Suprapubic skin (tissue), 3 donors: ENCODE results near the gene PPP4C.

Experiments used
- EP300 ChIP-seq: sonication (generic); formaldehyde crosslinking; IDR thresholded peaks from one replicate; pipeline ENCODE4 v1.6.1; 2017; ENCODE audit warnings: antibody characterized with exemption
- POLR2A ChIP-seq, 2 donors: fragments of 450-650 bp; IDR thresholded peaks; one replicate each; pipeline ENCODE4 v1.6.1; 2017; ENCODE audit warnings: antibody characterized with exemption in 2 of 2, mild to moderate bottlenecking in 2 of 2, moderate library complexity in 2 of 2
- TF ChIP-seq, protein P1 (sequence below), 2 donors: fragments of 200-600 bp in 1 of 2; fragments of 450-650 bp in 1 of 2; sonication (generic) in 1 of 2; IDR thresholded peaks; one replicate each; pipeline ENCODE4 v1.5.1; 2016 to 2019; ENCODE audit warnings: antibody characterized with exemption in 2 of 2, mild to moderate bottlenecking in 1 of 2, moderate library complexity in 1 of 2

DNA sequence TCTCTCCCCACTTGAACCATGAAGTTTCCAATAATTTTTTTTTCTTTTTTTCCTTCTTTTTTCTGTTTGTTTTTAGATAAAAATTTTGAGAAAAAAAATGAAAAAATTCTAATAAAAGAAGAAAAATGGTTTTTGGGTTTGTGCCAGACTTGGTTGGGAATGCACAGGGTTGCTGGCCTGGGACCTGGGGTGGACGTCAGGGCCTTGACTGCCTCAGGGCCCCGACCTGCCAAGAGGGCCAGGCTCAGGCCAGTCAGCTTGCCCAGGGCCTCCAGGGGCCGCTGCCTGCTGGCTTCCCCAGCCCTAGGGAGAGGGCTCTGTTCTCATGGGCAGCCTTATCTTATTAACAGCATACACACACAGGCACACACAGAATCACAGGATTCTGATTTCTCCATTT is 9.5 kb downstream of the PPP4C start:
- TF ChIP-seq, protein P1, sequence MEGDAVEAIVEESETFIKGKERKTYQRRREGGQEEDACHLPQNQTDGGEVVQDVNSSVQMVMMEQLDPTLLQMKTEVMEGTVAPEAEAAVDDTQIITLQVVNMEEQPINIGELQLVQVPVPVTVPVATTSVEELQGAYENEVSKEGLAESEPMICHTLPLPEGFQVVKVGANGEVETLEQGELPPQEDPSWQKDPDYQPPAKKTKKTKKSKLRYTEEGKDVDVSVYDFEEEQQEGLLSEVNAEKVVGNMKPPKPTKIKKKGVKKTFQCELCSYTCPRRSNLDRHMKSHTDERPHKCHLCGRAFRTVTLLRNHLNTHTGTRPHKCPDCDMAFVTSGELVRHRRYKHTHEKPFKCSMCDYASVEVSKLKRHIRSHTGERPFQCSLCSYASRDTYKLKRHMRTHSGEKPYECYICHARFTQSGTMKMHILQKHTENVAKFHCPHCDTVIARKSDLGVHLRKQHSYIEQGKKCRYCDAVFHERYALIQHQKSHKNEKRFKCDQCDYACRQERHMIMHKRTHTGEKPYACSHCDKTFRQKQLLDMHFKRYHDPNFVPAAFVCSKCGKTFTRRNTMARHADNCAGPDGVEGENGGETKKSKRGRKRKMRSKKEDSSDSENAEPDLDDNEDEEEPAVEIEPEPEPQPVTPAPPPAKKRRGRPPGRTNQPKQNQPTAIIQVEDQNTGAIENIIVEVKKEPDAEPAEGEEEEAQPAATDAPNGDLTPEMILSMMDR (IDR thresholded peaks at IDR 0.05): no peak
- TF ChIP-seq POLR2A (IDR thresholded peaks at IDR 0.05) (no peak), EP300 (no peak)
